ENCODE results near the gene KCNQ5.
A peak's percentile ranks its signal among the peaks of the same experiment; 100 is the strongest.

KCNQ5 gene

DNA sequence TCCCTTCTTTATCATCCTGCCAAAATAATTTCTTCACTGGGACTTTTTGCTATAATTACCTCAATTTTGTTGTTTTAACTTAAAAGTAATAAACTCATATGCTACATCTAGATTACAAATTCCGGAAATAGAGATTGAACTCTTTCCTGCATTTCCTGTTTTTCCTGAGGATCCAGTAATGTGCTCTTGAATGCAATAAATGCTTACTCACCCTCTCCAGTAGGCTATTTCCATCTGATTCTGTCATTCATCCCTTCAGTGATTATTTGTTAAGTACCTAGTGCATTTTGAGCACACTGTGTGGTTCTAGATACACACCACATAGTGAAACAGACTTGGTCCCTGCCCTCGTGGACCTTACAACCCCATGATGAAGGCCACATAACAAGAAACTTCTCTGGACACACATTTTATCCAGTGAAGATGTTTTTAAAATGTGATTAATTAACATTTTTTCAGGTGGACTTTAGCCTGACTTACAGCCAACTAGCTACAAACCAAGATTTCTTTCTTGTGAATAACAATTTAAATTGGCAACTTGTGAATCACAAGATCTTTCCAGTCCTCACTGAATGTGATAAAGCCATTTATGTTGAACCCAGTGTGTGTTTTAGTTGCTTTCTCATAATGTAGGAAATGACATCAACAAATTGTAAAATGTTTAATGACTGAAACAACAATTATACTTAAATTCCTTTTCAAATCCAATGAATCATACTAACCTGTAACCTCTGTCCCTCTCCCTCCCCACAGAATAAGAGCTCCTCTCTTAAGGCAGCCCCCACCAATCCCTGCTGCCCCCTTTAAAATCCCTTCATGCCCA, 331.2 kb downstream of the KCNQ5 start:
- Histone ChIP-seq H3K27me3 (ENCODE audit: insufficient read depth, low read length) (no peaks in the 10 kb centered on the region), H4K20me1 (ENCODE audit: insufficient read depth, low read length) (no peaks in the 10 kb centered on the region), H3K27ac (ENCODE audit: low read depth, low read length, poor library complexity, severe bottlenecking) (no peak overlapping the region), H3K9me3 (ENCODE audit: low read length) (no peaks in the 10 kb centered on the region), H3K36me3 (ENCODE audit: insufficient read depth, low read length) (no peaks in the 10 kb centered on the region), H3F3A (ENCODE audit: insufficient read depth, low read length) (no peaks in the 10 kb centered on the region), H3K9ac (ENCODE audit: low read length) (no peak overlapping the region), H3K4me3 (ENCODE audit: low read depth, low read length, poor library complexity, severe bottlenecking) (no peak overlapping the region), H3K4me2 (ENCODE audit: low read length) (no peak overlapping the region), H3K9me2 (ENCODE audit: low read depth, low read length) (no peaks in the 10 kb centered on the region), H3K4me1 (ENCODE audit: insufficient read depth, low read length, severe bottlenecking) (peaks cover 30% of the 10 kb centered on the region), H2AFZ (ENCODE audit: low read length) (no peak overlapping the region), H3K79me2 (ENCODE audit: insufficient read depth, low read length) (no peaks in the 10 kb centered on the region)
- TF ChIP-seq, protein P1, sequence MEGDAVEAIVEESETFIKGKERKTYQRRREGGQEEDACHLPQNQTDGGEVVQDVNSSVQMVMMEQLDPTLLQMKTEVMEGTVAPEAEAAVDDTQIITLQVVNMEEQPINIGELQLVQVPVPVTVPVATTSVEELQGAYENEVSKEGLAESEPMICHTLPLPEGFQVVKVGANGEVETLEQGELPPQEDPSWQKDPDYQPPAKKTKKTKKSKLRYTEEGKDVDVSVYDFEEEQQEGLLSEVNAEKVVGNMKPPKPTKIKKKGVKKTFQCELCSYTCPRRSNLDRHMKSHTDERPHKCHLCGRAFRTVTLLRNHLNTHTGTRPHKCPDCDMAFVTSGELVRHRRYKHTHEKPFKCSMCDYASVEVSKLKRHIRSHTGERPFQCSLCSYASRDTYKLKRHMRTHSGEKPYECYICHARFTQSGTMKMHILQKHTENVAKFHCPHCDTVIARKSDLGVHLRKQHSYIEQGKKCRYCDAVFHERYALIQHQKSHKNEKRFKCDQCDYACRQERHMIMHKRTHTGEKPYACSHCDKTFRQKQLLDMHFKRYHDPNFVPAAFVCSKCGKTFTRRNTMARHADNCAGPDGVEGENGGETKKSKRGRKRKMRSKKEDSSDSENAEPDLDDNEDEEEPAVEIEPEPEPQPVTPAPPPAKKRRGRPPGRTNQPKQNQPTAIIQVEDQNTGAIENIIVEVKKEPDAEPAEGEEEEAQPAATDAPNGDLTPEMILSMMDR (IDR thresholded peaks at IDR 0.05; ENCODE audit: low read length), result no peak
- TF ChIP-seq EZH2 (IDR thresholded peaks at IDR 0.05; ENCODE audit: borderline replicate concordance, low read length), result no peak

DNA sequence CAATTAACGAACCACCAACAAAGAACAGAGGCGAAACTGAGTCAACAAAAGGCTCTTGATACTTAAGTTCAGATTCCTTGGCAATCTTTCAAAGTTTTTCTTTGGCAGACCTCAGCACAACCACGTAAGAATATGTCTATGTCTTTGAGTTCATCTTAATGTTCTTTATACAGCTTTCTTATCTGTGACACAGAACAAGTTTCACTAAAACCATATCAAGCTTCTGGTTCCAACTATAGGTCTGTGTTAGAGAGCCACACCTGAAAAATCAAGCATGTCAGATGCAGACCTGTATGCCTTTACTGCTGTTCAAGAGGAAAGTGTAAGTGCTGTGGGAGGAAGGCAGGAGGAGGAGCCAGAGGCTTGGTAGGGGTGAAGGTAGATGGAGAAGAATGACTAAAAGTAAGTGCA, 332.1 kb downstream of the KCNQ5 start:
- no peak overlapping the region for H2AFZ ChIP-seq (ENCODE audit: low read length)
- H4K20me1 ChIP-seq (ENCODE audit: insufficient read depth, low read length), result no peaks in the 10 kb centered on the region
- H3K4me1 ChIP-seq (ENCODE audit: insufficient read depth, low read length, severe bottlenecking), result peaks cover 30% of the 10 kb centered on the region
- no peak overlapping the region for H3K4me3 ChIP-seq (ENCODE audit: low read depth, low read length, poor library complexity, severe bottlenecking)
- H3F3A ChIP-seq (ENCODE audit: insufficient read depth, low read length), result no peaks in the 10 kb centered on the region
- no peaks in the 10 kb centered on the region for H3K9me2 ChIP-seq (ENCODE audit: low read depth, low read length)
- no peaks in the 10 kb centered on the region for H3K9me3 ChIP-seq (ENCODE audit: low read length)
- no peak for TF ChIP-seq EZH2 (IDR thresholded peaks at IDR 0.05; ENCODE audit: borderline replicate concordance, low read length)
- TF ChIP-seq, protein P1 (IDR thresholded peaks at IDR 0.05; ENCODE audit: low read length), result no peak
- H3K4me2 ChIP-seq (ENCODE audit: low read length), result peak overlapping the region; percentile 6; the same call in 1 of the 2 replicates
- no peaks in the 10 kb centered on the region for H3K79me2 ChIP-seq (ENCODE audit: insufficient read depth, low read length)
- no peak overlapping the region for H3K9ac ChIP-seq (ENCODE audit: low read length)
- H3K36me3 ChIP-seq (ENCODE audit: insufficient read depth, low read length), result no peaks in the 10 kb centered on the region
- H3K27ac ChIP-seq (ENCODE audit: low read depth, low read length, poor library complexity, severe bottlenecking), result peak overlapping the region; percentile 45
- no peaks in the 10 kb centered on the region for H3K27me3 ChIP-seq (ENCODE audit: insufficient read depth, low read length)

DNA sequence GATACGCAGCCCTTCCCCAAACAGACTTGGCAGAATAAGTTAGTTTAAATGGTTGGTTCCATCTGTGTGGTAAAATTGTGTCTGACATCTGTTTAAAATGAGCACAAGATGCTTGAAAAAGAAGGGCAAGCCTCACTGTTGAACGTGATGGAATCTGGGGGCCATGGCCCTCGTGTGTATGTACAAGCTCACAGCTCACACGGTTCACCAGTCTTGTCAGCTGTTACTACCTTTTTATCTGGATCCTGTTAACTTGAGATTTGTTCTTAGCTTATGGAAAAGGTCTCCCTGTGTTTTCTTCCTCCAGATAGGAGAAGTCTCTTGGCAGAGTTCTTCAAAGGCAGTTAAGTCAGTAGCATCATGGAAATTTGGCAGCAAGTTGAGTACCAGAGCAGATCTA, 332.9 kb downstream of the KCNQ5 start:
- Histone ChIP-seq H3F3A (ENCODE audit: insufficient read depth, low read length) (no peaks in the 10 kb centered on the region), H3K4me1 (ENCODE audit: insufficient read depth, low read length, severe bottlenecking) (peaks cover 30% of the 10 kb centered on the region), H3K9me2 (ENCODE audit: low read depth, low read length) (no peaks in the 10 kb centered on the region), H3K79me2 (ENCODE audit: insufficient read depth, low read length) (no peaks in the 10 kb centered on the region), H4K20me1 (ENCODE audit: insufficient read depth, low read length) (no peaks in the 10 kb centered on the region), H3K9ac (ENCODE audit: low read length) (no peak overlapping the region), H3K9me3 (ENCODE audit: low read length) (no peaks in the 10 kb centered on the region), H3K27ac (ENCODE audit: low read depth, low read length, poor library complexity, severe bottlenecking) (peak overlapping the region; percentile 45), H2AFZ (ENCODE audit: low read length) (no peak overlapping the region), H3K36me3 (ENCODE audit: insufficient read depth, low read length) (no peaks in the 10 kb centered on the region), H3K27me3 (ENCODE audit: insufficient read depth, low read length) (no peaks in the 10 kb centered on the region), H3K4me3 (ENCODE audit: low read depth, low read length, poor library complexity, severe bottlenecking) (no peak overlapping the region), H3K4me2 (ENCODE audit: low read length) (peak overlapping the region; percentile 6; the same call in 1 of the 2 replicates)
- TF ChIP-seq EZH2 (IDR thresholded peaks at IDR 0.05; ENCODE audit: borderline replicate concordance, low read length), result no peak
- TF ChIP-seq, protein P1 (IDR thresholded peaks at IDR 0.05; ENCODE audit: low read length), result no peak
